ENCODE measurements around the gene GALNT18.

The GALNT18 gene

DNA sequence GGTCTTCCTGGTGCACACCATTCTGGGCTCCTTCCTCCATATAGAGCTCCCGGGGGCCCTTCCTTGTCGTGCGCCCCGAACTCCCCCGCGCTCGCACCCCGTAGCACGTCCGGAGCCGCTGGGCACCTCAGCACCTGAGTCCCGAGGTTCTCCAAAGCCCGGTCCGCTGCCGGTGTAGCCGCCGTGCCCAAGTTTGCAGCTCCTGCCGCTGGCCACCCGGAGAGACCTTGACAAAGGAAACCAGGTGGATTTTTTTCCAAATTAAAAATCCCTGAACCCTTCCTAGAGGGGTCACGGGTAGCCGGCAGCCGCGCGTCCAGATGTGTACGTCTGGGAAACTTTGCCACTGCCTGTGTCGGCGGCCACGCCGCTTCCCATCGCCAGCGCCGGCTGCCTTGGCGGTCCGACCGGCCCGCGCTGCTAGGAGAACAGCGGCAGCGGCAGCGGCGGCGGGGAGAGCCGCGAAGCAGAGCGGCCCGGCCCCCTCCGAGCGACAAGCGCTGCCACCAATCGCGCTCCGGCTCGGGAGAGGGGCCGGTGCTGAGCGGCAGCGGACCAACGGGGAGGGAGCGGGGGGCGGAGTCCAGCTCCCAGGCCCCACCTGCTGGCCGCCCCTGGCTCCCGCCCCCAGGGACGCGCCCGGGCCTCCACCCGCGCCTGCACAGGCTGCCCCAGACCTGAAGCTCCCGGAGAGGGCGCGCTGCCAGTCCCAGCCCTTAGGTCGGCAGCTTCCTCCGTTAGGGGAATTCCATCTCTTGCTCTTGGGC, at the start of gene GALNT18:
GALNT18 (minus strand) TSS at position 433 of the 767 bp plus-strand sequence.
- peak; percentile 5 to 18 for DNase-seq (ENCODE audit: low read depth in 2 of 2)

DNA sequence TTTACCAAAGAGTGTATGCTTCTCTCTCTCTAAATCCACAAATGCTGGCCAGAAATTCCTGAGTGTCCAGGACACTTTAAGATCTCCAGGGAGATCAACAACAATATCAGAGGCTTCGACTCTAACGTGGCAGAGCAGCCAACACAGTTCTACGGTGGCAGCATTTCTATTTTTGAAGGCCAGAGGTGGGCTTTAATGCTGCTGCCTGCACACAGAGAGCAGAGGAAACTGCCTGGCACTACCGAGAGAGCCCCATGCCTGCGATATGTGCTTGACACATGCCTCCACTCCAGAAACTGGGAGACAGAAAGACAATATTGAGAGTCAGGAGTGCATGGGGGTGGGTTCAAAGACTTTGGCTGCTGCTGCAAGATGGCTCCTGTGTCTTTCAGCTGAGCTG, 48.8 kb upstream of the GALNT18 start:
- no peak for DNase-seq (ENCODE audit: low read depth in 2 of 2)

DNA sequence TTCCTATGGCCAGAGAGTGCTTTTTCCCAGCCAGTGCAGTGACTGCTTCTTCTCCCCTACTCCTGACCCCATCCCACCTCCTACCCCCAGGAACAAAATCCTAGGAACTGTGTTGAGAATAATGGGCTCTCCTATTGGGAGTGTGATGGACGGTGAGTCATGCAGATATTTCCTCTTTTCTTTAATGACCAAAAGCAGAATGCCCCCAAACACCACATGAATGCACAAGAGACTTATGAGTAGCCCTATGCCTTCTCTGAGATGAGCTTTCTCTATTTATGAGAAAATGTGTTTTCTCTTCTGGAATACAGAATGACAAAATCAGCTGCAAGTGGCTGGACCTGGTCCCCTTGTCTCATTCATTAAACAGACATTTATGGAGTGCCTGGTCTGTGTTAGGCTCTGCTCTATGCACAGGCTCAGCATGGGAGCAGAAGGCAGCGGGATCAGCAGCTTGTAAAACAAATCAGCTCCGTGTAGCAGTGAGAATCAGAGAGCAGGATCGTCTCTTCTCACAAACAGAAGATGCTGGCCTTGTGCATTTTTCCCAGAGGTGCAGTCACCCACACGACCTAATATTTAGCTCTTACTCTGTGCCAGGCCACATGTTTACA, 47.5 kb upstream of the GALNT18 start:
- DNase-seq (ENCODE audit: low read depth in 2 of 2), result no peak

DNA sequence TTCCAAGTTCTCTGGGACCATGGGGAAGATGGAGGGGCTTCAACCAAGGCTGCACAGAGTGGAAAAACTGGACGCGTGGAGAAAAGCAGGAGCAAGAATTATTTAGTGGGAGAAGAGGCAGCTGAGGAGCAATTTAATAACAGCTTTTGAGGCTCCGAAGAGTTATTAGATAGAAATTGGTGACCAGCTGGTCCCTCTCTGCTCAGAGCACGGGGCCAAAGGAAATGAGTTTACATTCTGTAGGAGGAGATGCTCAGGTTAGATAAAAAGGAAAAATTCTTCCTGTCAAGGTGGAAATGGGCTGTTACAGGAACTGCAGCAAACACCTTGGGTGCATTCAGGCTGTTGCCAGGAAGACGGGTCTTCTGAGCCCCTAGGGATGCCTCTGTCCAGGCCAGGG, 47.0 kb upstream of the GALNT18 start:
- DNase-seq (ENCODE audit: low read depth in 2 of 2), result no peak

- no peak for DNase-seq (ENCODE audit: low read depth in 2 of 2)
Observed at GRCh38 chr11:11668274-11668673, 46.5 kb upstream of the GALNT18 start.

- DNase-seq (ENCODE audit: low read depth in 2 of 2), result no peak
Observed at GRCh38 chr11:11667056-11667455, 45.3 kb upstream of the GALNT18 start.

- DNase-seq (ENCODE audit: low read depth in 2 of 2), result no peak
Observed at GRCh38 chr11:11665407-11665806, 43.6 kb upstream of the GALNT18 start.

DNA sequence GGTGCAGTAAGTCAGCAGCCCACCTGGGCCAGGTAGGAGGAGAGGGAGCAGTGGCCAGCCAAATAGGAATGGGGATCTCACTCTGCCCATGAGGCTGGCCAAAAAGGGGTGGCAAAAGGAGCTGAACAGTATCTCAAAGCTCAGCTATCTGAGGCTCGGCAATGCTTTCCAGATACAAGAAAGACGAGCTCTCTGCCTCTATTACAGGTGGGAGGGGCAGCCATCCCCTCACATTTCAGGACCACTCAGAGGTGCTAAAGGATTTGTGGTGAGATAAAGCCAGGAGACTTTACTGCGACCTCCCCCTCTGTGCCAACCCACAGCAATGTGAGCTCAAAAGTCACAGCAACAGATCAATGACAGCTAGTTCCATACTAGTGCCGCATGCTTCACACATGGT, 42.1 kb upstream of the GALNT18 start:
- no peak for DNase-seq (ENCODE audit: low read depth in 2 of 2)

GRCh38 chr11:11662578-11662977, 40.8 kb upstream of the GALNT18 start:
- no peak for DNase-seq (ENCODE audit: low read depth in 2 of 2)

DNA sequence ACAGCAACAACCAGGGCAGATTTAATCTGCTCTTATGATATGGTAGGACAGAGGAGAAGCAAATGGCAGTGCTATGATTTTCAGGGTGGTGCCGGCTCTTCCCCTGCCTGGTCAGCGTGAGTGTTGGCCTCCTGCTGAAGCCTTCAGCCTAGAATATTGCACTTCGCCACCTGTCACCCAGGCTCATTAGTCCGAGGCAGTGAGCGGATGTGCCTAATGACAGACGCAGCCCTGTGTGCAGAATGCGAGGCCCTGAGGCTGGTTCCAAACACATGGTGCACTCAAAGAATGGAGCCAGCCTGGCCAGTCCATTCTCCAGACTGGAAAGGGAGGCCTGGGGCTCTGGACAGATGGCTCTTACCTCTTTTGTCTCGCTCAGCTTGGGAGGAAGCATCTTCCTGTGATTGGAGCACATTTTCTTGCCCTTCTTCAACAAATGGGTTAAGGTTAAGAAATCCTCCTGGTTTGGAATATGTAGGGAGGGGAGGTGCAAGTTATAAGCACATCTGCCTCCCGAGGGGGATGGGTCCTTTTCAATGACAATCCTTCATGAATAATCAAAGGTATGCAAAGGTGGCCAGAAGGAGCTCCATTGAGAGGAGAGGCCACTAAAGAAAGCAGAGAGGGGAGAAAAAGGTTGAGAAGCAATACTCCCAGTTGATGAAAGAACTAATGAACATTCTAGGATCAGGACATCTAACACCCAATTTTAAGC, 39.7 kb upstream of the GALNT18 start:
- no peak for DNase-seq (ENCODE audit: low read depth in 2 of 2)

DNA sequence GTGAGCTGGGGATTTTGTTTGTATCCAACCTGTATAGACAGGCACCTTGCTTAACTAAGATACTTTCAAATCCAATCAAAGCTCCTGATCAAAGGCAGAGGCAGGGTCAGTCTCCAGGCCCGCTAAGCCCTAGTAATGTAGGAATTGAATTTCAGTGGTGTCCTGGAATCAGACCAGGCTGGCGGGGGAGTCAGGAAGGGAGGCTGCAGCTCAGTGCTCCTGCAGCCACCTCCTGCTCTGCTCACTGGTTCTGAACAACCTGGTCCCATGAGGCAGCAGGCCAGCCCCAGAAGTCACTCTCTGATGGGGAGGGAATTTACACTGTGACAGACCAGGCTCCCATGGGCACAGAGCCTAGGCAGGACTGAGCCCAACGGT, 38.5 kb upstream of the GALNT18 start:
- no peak for DNase-seq (ENCODE audit: low read depth in 2 of 2)

GRCh38 chr11:11659567-11660362, 38.0 kb upstream of the GALNT18 start:
- DNase-seq (ENCODE audit: low read depth in 2 of 2), result no peak

DNA sequence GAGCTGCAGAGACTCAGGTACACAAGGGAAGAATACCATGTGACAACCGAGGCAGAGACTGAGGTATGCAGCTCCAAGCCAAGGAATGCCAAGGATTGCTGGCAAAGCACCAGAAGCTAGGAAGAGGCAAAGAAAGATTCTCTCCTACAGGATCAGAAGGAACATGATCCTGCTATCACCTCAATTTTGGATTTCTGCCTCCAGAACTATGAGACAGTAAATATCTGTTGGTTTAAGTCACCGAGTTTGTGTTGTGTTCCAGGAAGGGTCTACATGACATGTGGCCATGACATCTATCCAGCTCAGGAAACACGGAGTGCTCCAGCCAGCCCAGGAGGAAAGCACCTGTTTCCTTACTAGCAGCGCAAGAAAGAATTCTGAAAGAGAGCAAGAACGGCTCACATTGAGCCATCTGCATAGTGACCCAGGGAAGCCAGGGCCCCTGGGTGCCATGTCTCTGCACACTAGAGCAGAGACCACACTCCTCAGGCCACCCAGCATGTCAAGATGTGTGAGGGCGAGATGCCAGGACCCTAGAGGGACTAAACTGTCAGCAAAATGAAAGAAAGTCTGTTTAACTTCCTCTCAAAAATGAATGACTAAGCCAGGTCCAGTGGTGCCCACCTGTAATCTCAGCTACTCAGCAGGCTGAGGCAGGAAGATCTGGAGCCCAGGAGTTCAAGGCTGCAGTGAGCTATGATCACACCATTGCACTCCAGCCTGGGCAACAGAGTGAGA, 35.6 kb upstream of the GALNT18 start:
- no peak for DNase-seq (ENCODE audit: low read depth in 2 of 2)

DNA sequence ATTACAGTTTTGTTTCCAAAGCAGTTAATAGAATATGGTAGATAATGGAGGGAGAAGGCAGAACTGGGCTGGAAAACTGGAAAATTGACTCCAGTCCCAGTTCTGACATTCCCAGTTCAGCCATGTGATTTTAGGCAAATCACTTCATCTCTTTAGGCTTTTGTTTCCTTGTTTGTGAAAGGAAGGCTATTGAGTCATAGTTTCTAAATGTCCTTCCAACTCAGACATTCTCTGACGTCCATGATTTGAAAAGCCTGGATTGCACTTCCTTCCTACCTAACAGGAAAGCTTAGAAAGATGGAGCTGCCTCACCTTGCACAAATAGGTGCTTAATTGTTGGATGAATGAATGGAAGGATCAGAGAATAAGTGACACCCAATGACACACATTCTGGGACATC, 19.8 kb upstream of the GALNT18 start:
- DNase-seq (ENCODE audit: low read depth in 2 of 2), result no peak

GRCh38 chr11:11640996-11641395, 19.2 kb upstream of the GALNT18 start:
- DNase-seq (ENCODE audit: low read depth in 2 of 2), result no peak

DNA sequence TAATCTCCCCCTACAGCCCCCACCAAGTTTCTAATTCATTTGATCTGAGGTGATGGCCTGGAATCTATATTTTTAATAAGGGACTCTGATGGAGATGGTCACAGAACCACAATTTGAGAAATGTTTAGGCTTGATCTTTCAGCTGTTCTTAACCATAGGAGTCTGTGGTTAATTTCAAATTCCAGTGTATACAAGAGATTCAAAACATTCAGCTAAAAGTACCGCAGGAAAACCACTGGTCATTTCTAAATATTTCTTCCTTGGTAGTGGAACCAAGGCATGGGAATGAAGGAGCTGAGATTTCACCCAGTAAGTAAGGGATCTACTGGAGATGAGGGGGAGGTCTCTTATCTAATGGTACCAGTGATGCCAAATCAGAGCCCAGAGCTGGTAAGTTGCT, 18.3 kb upstream of the GALNT18 start:
- DNase-seq (ENCODE audit: low read depth in 2 of 2), result no peak

- DNase-seq (ENCODE audit: low read depth in 2 of 2), result no peak
Observed at GRCh38 chr11:11636671-11637070, 14.9 kb upstream of the GALNT18 start.

DNA sequence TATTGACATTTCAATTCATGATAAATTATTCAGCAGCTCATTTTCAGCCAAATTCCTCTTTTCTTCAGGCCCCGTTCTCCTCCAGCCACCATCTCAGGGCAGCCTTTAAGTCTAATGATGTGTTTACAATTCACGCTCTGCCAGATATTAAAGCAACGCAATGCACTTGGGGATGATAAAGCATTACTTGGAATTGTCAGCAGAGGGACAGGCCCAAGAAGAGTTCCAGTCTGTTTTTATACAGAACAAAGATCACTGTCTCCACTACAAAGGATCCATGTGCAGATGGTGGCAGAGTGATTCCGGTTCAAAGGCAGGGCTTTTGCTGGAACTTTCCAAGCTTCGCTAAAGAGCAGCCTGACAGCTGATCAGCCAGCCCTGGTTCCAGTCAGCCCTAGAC, 13.6 kb upstream of the GALNT18 start:
- DNase-seq (ENCODE audit: low read depth in 2 of 2), result no peak

GRCh38 chr11:11629368-11629767, 7.6 kb upstream of the GALNT18 start:
- no peak for DNase-seq (ENCODE audit: low read depth in 2 of 2)

- DNase-seq (ENCODE audit: low read depth in 2 of 2), result no peak
Observed at GRCh38 chr11:11628651-11629050, 6.8 kb upstream of the GALNT18 start.

GRCh38 chr11:11626128-11626527, 4.3 kb upstream of the GALNT18 start:
- DNase-seq (ENCODE audit: low read depth in 2 of 2), result no peak

- no peak for DNase-seq (ENCODE audit: low read depth in 2 of 2)
Observed at GRCh38 chr11:11624926-11625325, 3.1 kb upstream of the GALNT18 start.
